NCI-H2196 treated with DMSO at 0.1 percent for 48 hours (cell line): ENCODE results near the gene CARHSP1.
"Not testable (repeated sequence)": the region's sequence is repeated elsewhere in the genome, so short reads cannot be mapped to it uniquely, and the experiment has no call there.

Experiments used
- DNase-seq: peaks from one replicate; lab custom pipeline; 2025; ENCODE audit not compliant: unreplicated experiment; lab: John Stamatoyannopoulos, UW

CARHSP1 gene

DNA sequence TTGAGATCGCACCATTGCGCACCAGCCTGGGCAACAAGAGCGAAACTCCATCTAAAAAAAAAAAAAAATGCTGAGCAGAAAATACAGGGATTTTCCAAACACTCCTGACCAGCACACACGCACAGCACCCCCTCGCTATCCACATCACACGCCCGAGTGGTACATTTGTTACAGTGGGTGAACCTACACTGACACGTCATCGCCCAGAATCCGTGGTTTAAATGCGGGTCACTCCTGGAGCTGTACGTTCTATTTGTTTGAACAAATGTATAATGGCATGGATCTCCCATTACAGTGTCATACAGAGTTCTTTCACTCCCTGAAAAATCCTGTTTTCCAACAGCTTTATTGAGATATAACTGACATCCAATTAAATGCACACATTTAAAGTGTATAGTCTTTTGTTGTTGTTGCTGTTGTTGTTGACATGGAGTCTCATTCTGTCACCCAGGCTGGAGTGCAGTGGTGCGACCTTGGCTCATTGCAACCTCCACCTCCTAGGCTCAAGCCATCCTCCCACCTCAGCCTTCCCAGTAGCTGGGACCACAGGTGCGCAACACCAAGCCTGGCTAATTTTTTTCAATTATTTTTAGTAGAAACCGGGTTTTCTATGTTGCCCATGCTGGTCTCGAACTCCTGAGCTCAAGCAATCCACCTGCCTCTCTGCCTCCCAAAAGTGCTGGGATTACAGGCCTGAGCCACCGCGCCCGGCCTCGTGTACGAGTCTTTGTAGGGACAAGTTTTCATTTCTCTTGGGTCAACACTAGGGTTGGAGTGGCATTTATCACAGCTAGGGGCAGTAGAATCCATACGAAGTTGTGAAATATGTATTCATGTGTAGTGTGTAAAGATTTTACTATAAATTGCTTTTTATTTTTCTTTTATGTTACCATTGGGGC lies 4.4 kb upstream of the CARHSP1 start:
- no peak for DNase-seq

DNA sequence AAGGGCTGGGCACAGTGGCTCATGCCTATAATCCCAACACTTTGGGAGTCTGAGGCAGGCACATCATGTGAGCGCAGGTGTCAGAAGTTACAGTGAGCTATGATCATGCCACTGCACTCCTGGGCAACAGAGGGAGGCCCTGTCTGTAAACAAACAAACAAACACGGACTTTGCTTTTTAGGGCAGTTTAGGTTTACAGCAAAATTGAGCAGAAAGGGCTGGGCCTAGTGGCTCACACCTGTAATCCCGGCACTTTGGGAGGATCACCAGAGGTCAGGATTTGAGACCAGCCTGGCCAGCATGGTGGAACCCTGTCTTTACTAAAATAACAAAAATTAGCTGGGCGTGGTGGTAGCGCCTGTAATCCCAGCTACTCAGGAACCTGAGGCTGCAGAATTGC lies 3.3 kb upstream of the CARHSP1 start:
- DNase-seq: no peak

DNA sequence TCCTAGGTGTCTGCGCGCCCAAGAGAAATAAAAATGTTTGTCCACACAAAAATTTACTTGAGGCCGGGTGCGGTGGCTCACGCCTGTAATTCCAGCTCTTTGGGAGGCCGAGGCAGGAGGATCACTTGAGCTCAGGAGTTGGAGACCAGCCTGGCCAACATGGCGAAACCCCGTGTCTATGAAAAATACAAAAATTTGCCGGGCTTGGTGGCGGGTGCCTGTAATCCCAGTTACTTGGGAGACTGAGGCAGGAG lies 1.1 kb upstream of the CARHSP1 start:
- not testable (repeated sequence) for DNase-seq

DNA sequence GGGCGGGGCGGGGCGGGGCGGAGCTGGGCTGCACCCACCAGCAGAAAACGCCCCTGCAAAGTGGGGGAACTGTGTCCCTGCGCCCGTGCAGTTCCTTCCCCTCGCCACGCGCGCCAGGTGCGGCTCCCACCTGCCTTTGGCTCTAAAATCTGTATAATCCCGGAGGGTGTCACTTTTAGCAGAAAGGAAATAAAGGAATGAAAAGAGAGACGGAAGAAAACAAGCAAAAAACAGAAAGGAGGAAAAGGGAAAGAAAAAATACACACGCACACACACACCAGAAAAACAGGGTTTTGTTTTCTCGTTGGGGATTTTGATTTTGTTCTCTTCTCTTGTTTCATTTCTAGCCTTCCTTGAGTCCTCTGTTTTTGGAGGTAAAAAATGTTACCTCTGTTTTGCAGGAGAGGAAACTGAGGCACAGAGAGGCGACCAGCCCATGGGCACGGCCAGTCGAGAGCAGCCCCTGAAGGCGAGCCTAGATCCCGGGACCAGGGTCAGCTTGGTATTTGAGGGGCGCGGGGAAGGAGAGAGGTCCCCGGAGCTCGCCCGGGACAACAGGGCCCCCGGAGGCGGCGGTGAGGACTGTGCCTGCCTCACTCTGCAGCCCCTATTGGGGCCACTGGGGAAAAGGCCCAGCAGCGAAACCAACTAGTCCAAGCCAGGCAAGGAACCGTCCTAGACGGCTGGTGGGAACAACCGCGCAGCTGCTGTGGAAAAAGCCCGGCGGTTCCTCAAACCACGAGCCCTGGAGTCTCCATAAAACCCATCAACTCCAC lies 594 bp upstream of the CARHSP1 start:
- DNase-seq: no peak

DNA sequence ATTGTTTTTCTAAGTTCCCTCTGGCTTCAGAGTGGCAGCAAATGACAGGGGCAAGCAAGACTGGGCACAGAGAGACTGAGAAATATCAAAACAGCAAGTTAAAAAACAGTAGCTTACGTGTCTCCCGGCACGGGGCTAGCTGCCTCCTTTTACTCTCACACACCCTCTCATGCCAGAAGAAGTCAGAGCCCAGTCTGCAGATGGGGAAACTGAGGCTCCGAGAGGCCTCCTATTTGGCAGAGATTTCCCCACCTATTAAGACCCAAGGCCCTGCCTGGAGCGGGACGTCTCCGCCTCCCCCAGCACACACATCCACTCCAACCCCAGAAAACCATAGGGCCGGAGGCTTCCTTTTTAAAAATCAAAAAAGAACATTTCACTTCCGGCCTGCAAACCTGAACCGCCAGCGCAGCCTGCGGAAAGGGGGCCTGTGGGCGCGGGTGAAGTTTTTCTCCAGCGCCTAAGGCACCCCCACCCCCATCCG lies 832 bp downstream of the CARHSP1 start:
- no peak for DNase-seq

DNA sequence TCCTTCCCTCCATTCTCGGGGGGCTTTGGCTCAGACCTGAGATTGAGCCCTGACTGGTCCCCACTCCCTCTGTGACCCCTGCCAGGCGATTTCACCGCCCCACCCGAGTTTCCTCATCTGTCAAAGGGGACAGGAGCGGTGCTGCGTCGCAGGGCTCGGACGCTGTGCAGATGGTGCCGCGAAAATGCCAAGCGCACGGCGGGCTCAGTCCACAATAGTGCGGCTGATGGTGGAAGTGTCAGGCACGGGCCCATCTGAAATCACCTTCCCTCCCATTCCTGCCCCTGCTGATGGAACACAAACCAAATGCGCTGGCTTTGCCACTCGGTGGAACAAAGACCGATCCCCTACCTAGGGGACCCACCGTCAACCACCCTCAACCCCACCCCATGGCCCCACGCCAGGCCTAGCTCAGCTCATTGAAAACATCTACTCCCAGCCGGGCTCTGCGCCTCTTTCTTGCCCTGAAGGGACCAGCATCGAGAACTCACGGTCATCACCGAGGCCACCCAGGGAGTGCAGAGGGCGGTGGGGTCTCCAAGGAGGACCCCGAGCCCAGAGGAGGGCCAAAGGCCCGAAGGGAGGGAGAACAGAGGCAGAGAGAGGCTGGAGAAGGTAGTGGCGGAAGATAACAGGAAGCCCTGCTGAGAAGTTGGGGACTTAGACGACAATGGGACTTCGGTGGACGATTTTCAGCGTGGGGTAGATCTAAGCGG lies 1.4 kb downstream of the CARHSP1 start:
- no peak for DNase-seq

DNA sequence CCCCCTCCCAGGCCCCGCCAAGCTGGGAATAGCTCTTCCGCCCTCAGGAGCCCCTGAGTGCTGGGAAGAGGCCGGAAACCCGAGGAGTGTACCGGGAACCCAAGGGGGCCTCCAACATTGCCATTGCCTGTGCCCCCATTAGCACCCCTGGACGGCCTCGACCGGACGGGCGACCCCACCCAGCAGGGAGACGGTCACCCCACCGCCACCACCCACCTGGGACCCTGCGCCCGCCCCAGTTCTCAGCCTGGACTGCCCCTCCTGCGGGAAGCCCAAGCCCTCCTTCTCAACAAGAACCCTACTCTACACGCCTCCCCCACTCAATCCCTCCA lies 2.0 kb downstream of the CARHSP1 start:
- DNase-seq: no peak

DNA sequence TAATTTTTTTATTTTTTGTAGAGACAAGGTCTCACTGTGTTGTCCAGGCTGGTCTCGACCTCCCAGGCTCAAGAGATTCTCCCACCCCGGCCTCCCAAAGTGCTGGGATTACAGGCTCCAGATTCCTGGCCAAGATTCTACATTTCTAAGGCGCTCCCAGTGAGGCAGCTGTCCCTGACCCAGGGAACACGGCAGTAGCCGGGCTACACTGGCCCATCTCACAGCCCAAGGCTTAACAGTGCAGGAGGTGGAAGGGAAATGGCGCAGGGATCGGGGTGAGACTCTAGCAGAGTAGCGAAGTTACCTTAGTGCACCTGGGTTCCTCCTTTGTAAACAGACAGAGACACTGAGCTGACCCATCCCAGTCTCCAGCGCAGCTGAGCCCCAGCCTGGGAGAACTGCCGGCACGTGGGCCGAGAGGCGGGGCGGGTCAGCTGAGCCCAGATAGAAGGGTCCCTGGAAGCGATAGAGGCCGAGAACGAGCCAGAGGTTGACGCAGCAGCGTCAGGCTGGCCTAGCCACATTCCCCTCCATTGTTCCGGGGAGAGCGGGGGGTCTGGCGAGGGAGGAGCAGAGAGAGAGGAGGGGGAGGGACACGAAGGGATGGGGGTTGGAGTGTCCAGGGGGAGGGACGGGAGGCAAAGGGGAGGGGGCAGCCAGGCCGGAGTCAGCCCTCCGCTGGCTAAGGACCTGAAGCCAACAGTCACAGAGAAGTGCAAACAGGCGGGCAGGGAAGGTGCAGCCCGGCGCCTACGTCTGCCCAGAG lies 2.5 kb downstream of the CARHSP1 start:
- DNase-seq: no peak

DNA sequence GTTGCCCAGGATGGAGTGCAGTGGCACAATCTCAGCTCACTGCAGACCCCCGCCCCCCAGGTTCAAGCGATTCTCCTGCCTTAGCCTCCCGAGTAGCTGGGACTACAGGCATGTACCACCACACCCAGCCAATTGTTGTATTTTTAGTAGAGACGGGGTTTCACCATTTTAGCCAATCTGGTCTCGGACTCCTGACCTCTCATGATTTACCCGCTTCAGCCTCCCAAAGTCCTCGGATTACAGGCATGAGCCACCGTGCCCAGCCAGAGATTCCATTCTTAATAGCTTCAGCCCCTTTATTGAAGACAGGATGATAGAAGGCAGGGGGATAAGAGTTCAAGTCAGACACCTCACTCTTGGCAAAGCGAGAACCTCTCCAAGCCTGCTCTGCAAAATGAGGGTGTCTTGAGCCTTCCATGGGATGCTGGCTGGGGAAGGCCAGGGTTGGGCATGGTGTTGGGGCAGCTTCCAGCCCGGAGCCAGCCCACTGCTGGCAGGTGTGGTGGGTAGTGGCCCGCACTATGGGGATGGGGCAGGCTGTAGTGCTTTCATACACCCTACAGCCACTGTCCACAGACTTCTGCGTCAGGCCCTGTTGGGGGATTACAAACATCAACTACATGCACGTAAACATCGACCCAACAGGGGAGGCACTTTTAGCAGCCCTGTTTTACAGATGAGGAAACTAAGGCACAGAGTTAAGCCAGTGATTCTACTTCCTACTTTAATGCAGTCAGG lies 3.5 kb downstream of the CARHSP1 start:
- no peak for DNase-seq

DNA sequence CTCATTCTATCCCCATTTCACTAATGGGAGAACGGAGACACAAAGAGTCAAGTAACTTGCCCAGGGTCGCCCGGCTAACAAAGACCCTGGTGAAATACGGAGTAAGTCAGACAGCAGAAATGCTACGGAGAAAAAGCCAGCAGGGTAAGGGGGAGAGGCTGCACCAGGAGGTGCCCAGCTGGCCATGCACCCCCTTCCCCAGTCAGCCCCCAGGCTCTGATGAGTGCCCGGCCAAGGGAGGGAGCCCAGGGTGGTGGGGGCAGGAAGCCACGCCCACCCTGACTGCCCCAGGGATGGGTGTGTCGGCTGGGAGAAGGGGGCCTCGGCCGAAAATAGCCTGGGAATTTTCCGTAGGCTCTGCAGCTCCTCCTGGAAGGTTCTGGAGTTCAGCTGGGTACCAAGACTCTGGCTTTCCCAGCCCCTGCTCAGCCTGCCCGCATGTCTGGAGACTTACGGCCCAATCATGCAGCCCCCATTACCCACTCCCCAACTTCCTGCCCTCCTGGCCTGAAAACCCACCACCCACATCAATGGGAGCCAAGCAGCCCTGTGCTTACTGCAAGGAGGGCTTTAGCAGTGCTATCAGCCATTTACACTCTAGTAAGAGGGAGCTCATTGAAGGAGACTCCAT lies 4.2 kb downstream of the CARHSP1 start:
- DNase-seq: no peak

DNA sequence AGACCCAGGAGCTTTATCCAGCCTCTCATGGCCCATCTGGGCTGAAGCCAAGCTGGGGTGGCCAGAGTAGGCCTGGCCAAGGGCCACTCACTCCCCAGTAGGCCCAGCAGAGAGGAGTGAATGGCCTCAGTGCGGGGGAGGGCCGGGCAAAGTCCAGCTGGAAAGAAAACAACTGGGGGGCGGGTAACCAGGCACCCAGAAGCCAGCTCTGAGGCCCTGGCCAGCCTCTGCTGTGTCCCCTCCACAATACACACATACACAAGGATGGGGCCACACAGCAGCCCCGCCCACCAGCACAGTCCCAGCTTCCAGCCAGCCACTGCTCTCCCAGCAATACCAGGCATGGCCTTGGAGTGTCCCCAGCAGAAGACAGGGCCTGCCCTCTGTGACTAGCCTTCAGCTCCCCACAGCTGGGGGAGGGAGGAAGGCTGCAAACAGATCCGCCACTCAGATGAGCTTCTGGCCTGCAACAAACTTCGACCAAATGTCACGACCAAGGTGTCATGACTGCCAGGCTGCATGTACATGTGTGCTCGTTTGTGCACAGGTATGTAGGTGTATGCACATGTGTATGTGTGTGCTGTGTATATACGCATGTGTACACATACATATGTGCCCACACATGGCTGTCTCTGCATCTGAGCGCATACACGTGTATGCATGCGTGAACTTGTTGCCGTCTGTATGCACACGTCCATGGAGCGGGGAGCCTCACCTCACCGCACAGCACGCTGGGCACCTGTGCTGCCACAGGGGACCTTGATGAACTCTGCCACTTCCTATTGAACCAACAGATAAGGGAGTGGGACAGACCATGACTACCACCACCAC lies 5.0 kb downstream of the CARHSP1 start:
- DNase-seq: no peak

DNA sequence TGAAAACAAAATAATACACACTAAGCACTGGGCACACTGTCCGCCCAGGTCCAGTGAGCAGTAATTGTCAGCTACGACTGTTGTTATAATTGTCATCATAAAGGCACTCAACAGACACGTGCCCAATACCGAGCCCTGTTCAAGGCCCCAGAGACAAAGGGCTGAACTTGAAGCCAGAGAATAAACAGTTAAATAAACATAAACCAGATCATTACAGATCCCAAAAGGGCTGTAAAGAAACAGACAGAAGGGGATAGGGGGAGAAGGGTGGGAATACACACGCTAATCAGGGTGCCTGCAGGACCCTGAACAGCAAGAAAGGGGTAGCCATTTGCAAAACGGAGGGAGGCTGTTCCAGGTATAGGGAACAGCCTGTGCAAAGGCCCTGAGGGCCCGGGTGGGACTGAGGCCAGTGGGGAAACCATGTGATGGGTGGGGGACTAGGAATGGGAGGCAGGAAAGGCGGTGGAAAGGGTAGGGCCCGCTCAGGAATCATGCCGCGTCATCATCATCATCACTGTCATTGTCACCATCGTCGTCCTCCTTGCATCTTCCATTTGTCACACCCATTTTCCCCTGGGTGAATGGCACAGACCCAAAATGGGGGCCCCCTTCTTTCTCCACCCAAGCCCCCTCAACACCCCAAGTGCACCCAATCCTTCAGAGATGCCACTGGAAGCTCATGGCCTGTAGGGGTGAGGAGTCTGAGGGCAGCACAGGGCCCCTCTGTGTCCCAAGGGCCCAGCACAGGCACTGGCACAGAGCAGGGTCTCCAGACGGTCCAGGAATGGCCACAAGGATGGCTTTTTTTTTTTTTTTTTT lies 6.3 kb downstream of the CARHSP1 start:
- no peak for DNase-seq

DNA sequence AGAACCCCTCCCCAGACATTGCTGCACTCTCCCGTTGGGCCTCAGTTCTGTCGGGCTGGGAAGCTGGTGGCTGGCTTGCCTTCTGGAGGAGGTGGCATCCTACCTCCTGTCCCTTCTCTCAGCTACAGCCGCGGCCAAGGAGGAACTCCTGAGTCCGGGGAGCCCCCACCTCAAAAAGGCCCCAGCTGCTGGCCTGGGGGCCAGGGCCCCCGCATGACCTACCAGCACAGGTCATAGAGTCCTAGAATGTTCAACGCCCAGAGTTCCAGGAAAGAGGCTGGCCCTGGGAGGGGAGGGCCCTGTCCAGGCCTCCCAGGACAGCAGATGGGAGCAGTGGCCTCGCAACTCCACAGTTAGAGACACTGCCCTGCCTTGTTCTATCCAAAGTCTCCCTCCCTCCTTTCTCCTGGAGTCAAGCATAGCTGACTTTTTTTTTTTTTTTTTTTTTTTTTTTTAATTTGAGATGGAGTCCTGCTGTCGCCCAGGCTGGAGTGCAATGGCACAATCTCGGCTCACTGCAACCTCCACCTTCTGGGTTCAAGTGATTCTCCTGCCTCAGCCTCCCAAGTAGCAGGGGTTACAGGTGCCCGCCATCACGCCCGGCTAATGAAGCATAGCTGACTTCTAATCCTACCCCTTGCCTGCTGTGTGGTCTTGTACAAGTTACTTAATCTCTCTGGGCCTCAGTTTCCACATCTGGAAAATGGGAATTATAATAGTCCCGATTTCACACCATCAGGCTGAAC lies 7.1 kb downstream of the CARHSP1 start:
- no peak for DNase-seq

DNA sequence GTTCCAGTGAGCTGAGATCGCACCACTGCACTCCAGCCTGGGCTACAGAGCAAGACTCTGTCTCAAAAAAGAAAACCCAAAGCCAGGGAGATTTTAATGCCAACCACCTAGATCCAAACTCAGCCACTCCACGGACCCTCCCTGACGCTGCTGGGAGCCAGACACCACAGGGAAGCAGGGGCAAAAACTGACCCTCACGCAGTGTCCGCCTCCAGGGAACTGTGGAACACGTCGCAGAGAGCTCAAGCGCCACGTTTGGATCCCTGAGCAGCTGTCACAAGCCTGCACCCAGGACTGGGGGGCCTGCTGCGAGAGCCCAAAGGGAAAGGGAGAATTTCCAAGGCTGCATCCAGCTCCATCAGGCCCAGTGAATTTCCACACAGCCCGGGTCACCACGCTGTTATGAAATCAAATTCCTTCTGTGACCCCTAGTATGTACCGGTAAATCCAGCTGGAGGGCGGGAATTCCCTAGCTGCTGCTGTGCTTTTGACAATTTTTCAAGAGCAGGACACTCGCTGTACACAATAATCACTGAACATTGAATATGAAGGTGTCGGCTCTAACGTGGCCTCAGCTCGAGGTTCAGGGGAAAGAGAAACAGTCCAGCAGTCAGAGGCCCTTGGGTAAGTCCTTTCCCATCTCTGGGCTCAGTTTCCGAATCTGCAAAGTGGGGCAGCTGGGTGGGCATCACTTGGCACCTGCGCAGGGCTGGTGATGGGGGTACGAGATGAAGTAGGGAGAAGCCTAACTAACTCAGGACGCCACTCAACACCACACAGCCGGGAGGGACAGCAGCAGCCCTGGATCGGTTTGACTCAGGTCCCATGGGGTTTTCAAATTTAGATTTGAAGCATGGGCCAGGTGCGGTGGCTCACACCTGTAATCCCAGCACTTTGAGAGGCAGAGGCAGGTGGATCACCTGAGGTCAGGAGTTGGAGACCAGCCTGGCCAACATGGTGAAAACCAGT lies 8.6 kb downstream of the CARHSP1 start:
- no peak for DNase-seq

DNA sequence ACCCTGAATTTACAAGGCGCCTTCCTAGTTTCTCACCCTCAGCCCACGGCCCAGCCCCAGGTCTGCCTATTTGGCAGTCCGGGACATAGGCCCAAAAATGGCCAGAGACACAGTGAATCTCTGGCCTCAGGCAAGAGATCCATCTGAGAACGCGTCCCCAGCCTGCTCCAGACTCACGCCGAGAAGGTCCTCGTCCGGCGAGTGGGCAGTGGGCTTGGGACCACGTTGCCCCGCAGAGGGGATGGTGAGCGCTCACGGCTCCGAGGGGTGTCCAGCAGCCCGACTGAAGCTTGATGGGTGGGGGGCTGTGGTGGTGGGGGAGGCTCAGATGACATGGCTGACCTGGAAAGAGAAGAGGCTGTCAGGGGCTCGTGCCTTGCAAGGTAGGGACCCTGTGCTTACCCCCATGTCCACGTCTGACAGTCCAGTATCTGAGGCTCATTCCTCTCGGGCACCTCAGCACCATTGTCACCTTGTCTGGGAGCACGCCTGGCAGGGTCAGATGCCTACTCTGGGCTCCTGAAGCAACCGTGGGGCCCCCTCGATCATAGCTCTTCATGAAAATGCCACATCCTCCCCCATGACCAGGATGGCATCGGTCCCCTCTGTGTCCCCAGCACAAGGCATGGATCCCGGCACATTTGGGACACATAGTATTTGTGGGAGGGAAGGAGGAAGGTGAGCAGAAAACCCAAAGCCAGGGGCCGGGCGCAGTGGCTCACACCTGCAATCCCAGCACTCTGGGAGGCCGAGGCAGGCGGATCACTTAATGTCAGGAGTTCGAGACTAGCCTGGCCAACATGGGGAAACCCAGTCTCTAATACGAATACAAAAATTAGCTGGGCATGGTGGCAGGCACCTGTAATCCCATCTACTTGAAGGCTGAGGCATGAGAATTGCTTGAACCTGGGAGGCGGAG lies 9.6 kb downstream of the CARHSP1 start:
- DNase-seq: no peak
